Kidney (tissue), 14 donors: Measurements from ENCODE around the gene PRRX2. TPM values are rescaled to one million over a fixed set of nuclear protein-coding genes. Genes with fewer than 3 reads are reported as not detected.

Experiments used
- DNase-seq, 5 donors: peaks; one replicate each; pipeline ENCODE4 v3.0.0-alpha.2; 2013 to 2020
- FAIRE-seq: peaks from 2 replicates; lab custom pipeline; 2012; peaks lifted over from hg19 to GRCh38; lab: Jason Lieb, UNC
- H3K27ac ChIP-seq, 2 donors: one replicate each; pipeline ENCODE4 v1.7.0; 2013; ENCODE audit warnings: low read depth in 2 of 2, low read length in 2 of 2, inconsistent platforms in 1 of 2
- H3K27me3 ChIP-seq: one replicate; pipeline ENCODE4 v1.7.1; 2013; ENCODE audit warnings: low read length, inconsistent platforms; ENCODE audit not compliant: control insufficient read depth, insufficient read depth
- H3K36me3 ChIP-seq, 3 donors: one replicate each; pipeline versions ENCODE4 v1.7.0 to v1.7.1; 2013; ENCODE audit warnings: low read length in 3 of 3, control low read depth in 1 of 3, inconsistent platforms in 1 of 3; ENCODE audit not compliant: insufficient read depth in 3 of 3, control insufficient read depth in 2 of 3
- H3K4me1 ChIP-seq, 3 donors: one replicate each; pipeline versions ENCODE4 v1.7.0 to v1.7.1; 2013; ENCODE audit warnings: low read length in 3 of 3, inconsistent platforms in 1 of 3, low read depth in 1 of 3; ENCODE audit not compliant: control insufficient read depth in 2 of 3, insufficient read depth in 2 of 3
- H3K4me3 ChIP-seq, 3 donors: one replicate each; pipeline versions ENCODE4 v1.7.0 to v1.8.1; 2013; ENCODE audit warnings: low read length in 3 of 3, control low read depth in 1 of 3, inconsistent platforms in 1 of 3
- H3K9ac ChIP-seq, 3 donors: one replicate each; pipeline versions ENCODE4 v1.7.0 to v1.7.1; 2013; ENCODE audit warnings: low read length in 3 of 3, control low read depth in 1 of 3, inconsistent platforms in 1 of 3
- H3K9me3 ChIP-seq, 3 donors: one replicate each; pipeline versions ENCODE4 v1.7.0 to v1.7.1; 2013; ENCODE audit warnings: low read length in 3 of 3, control low read depth in 1 of 3, inconsistent platforms in 1 of 3; ENCODE audit not compliant: control insufficient read depth in 2 of 3, insufficient read depth in 1 of 3
- CTCF ChIP-seq: IDR thresholded peaks from 3 replicates; pipeline ENCODE4 v1.5.1; 2012; ENCODE audit warnings: mild to moderate bottlenecking, moderate library complexity, borderline replicate concordance; ENCODE audit not compliant: insufficient read depth; ENCODE audit errors: extremely low read depth
- intact Hi-C: fragments of 100-400 bp; cut with DNase I; formaldehyde crosslinking; loops from one replicate; pipeline ENCODE4 v1.11.1; 2022
- polyA plus RNA-seq: library from polyadenylated mRNA; stranded (reverse); fragments of 350-450 nt; fragmentation: Illumina TruSeq; extraction: RNeasy Lipid Tissue Mini Kit (QIAGEN cat#74804); gene quantifications from one replicate; pipeline ENCODE4 v1.2.3, GENCODE V29; 2014; ENCODE audit warnings: low read depth, low replicate concordance; ENCODE audit not compliant: insufficient read depth
- total RNA-seq: library from RNA; stranded (reverse); fragmentation: NEBNext Ultra II Directional; extraction: Animal tissue kit (Norgen Biotek cat#: 25700); gene quantifications from one replicate; pipeline ENCODE4 v1.2.1, GENCODE V29; 2021
- donor health status: control.
- donor health status: control.
- donor health status: control.
- donor health status: control.
- donor health status: control.
- donor health status: DM: yes; HTN: yes; CAD: no.
- donor health status: Normal renal cell carcinoma (clear cell type).

The PRRX2 gene
- total and polyA plus RNA-seq, 2 donors from 2014 or later = 1.8 to 2.3 TPM

GRCh38 chr9:129751841-129752801 lies 86.7 kb downstream of the PRRX2 start:
- H3K9me3 ChIP-seq = no peaks in the 10 kb centered on the region
- intact Hi-C loops = no loop called here
- DNase-seq (peak in 4 of 5 donors; percentile 26 to 85 (median 52)), FAIRE-seq (no peak)
- H3K4me1 ChIP-seq = peaks cover 0 to 12% (median 9%) of the 10 kb centered on the region in 3 donors
- H3K27me3 ChIP-seq = no peaks in the 10 kb centered on the region
- no peak for TF ChIP-seq CTCF
- no peaks in the 10 kb centered on the region for H3K36me3 ChIP-seq
- peak overlapping the region in 2 of 3 donors; percentile 18 to 56 for H3K4me3 ChIP-seq
- H3K9ac ChIP-seq = no peak overlapping the region
- H3K27ac ChIP-seq = no peak overlapping the region

GRCh38 chr9:129752900-129753729 lies 87.7 kb downstream of the PRRX2 start, which contains the start of gene PTGES:
PTGES (minus strand) TSS chr9:129753042; CDS start chr9:129753012, 30 bp downstream.
- peak; percentile 84 to 94 (median 88) for DNase-seq
- H3K4me1 ChIP-seq = peaks cover 0 to 12% (median 9%) of the 10 kb centered on the region in 3 donors
- no peaks in the 10 kb centered on the region for H3K9me3 ChIP-seq
- FAIRE-seq = no peak
- no peak within 1 kb of the TSS for H3K27ac ChIP-seq
- peak within 1 kb of the TSS; percentile 1 to 56 (median 18) for H3K4me3 ChIP-seq
- H3K27me3 ChIP-seq = no peaks in the 10 kb centered on the region
- no peaks in the 10 kb centered on the region for H3K36me3 ChIP-seq
- H3K9ac ChIP-seq = no peak within 1 kb of the TSS
- TF ChIP-seq CTCF = no peak
- intact Hi-C loops = no loop called here

- no peaks in the 10 kb centered on the region for H3K9me3 ChIP-seq
- H3K36me3 ChIP-seq = no peaks in the 10 kb centered on the region
- no peak overlapping the region for H3K27ac ChIP-seq
- no peak overlapping the region for H3K9ac ChIP-seq
- no peaks in the 10 kb centered on the region for H3K27me3 ChIP-seq
- no peak for DNase-seq
- H3K4me3 ChIP-seq = no peak overlapping the region
- no peak for TF ChIP-seq CTCF
- FAIRE-seq = no peak
- H3K4me1 ChIP-seq = peaks cover 0 to 12% (median 9%) of the 10 kb centered on the region in 3 donors
- intact Hi-C loops = no loop called here
Observed at GRCh38 chr9:129755151-129755550, 89.7 kb downstream of the PRRX2 start.
